EL (cell line): ENCODE measurements around the gene PPM1H.
A peak's percentile ranks its signal among the peaks of the same experiment; 100 is the strongest.
"Not testable (repeated sequence)": the region's sequence is repeated elsewhere in the genome, so short reads cannot be mapped to it uniquely, and the experiment has no call there.

Source experiments
- DNase-seq: peaks from one replicate; pipeline ENCODE4 v3.0.0-alpha.2; 2016

The PPM1H gene

GRCh38 chr12:62907561-62907960 lies 27.4 kb downstream of the PPM1H start:
- DNase-seq: no peak

GRCh38 chr12:62907078-62907477 lies 27.9 kb downstream of the PPM1H start:
- DNase-seq: no peak

- no peak for DNase-seq
Observed at GRCh38 chr12:62903151-62903550, 31.8 kb downstream of the PPM1H start.

GRCh38 chr12:62900686-62901272 lies 34.2 kb downstream of the PPM1H start:
- DNase-seq: no peak

- no peak for DNase-seq
Observed at GRCh38 chr12:62899568-62900390, 35.2 kb downstream of the PPM1H start.

- DNase-seq: no peak
Observed at GRCh38 chr12:62898526-62898925, 36.4 kb downstream of the PPM1H start.

- no peak for DNase-seq
Observed at GRCh38 chr12:62895351-62895877, 39.5 kb downstream of the PPM1H start.

GRCh38 chr12:62893276-62893675 lies 41.7 kb downstream of the PPM1H start:
- DNase-seq: no peak

- no peak for DNase-seq
Observed at GRCh38 chr12:62891805-62892549, 43.0 kb downstream of the PPM1H start.

- DNase-seq: no peak
Observed at GRCh38 chr12:62888454-62889110, 46.4 kb downstream of the PPM1H start.

- no peak for DNase-seq
Observed at GRCh38 chr12:62886796-62887195, 48.2 kb downstream of the PPM1H start.

GRCh38 chr12:62885242-62885641 lies 49.7 kb downstream of the PPM1H start:
- DNase-seq: no peak

GRCh38 chr12:62884832-62885231 lies 50.1 kb downstream of the PPM1H start:
- not testable (repeated sequence) for DNase-seq

- DNase-seq: no peak
Observed at GRCh38 chr12:62882696-62883095, 52.3 kb downstream of the PPM1H start.

GRCh38 chr12:62882140-62882539 lies 52.8 kb downstream of the PPM1H start:
- DNase-seq: no peak

- peak; percentile 45 for DNase-seq
Observed at GRCh38 chr12:62879691-62880090, 55.3 kb downstream of the PPM1H start.

GRCh38 chr12:62879228-62879627 lies 55.7 kb downstream of the PPM1H start:
- not testable (repeated sequence) for DNase-seq

GRCh38 chr12:62878211-62878610 lies 56.7 kb downstream of the PPM1H start:
- DNase-seq: no peak

GRCh38 chr12:62876938-62877548 lies 57.9 kb downstream of the PPM1H start:
- DNase-seq: no peak

- DNase-seq: peak; percentile 53
Observed at GRCh38 chr12:62873826-62874448, 61.0 kb downstream of the PPM1H start.

- no peak for DNase-seq
Observed at GRCh38 chr12:62873116-62873825, 61.7 kb downstream of the PPM1H start.
